Measurements from ENCODE around the gene VTI1A. TPM values are rescaled to one million over a fixed set of nuclear protein-coding genes. Genes with fewer than 3 reads are reported as not detected.
A peak's percentile ranks its signal among the peaks of the same experiment; 100 is the strongest.

The VTI1A gene
- total and polyA plus RNA-seq, 9 of the 15 experiments (the other 6 are each of a cell fraction or from before 2014, with no cell fraction given), result 9.3 to 21.4 (median 16.0) TPM

DNA sequence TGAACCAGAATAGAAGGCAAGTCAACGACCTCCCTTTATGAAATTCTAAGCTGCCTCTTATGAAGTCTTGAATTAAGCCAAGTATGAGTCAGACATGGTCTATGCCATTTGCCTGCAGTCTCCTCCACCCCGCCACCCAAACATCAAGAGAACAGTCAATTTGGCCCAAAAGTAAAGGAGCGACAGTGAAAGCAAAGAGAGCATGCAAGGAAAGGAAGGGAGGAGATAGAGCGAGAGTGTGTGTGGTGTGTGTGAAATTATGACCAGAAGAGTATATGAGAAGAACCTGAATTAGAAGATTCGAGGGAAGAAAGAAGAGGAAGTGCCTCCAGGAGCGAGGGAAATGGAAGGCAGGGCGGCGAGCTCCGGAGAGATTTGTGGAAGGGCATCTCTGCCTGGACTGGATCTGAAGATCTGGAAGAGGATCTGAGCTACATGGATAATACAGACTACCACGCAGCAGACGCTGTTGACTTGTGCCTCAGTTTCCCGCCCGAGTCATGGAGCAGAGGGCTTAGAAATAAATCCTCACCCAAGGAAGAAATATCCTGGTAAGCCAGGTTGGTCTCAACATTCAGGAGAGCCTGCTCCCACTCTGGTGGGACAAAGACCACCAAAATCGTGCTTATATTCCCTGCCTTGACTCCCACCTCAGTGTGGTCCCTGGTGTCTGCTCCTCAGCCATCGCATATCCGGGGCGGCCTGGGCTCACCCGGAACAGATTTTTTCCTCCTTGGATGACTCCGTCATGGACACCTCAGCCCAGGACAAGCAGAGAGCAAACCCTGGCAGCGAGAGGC lies 760 bp upstream of the VTI1A start:
- H4K20me1 ChIP-seq (replicated peaks; ENCODE audit: control insufficient read depth, insufficient read depth, low read length), result no peaks in the 10 kb centered on the region
- H2AFZ ChIP-seq (ENCODE audit: low read depth, low read length), result peak overlapping the region; percentile 98
- intact Hi-C loops (cut with micrococcal nuclease) (no loop called here), in situ Hi-C loops (cut with MboI) (loop anchor here (10.0 kb wide), 2 partner anchors 121 to 271 kb away; no protein-coding TSS in a partner anchor)
- no peaks in the 10 kb centered on the region for H3K9me1 ChIP-seq (ENCODE audit: control insufficient read depth, insufficient read depth, low read length)
- no peaks in the 10 kb centered on the region for H3K9me3 ChIP-seq (replicated peaks; ENCODE audit: control insufficient read depth, insufficient read depth, low read depth, low read length)
- H3K9ac ChIP-seq (ENCODE audit: insufficient read depth in 1 of 2, low read depth in 2 of 2, low read length in 2 of 2), result peak overlapping the region; percentile 94 to 100
- WGBS (ENCODE audit: insufficient coverage, low coverage, missing lambda C conversion rate), result 2% methylated on average over 17 of the region's 20 CpGs
- FAIRE-seq (peak; percentile 26), ATAC-seq (peak; percentile 40), DNase-seq (ENCODE audit: extremely low read depth in 1 of 4, low spot score in 3 of 4) (peak in 2 of 4 experiments; percentile 12 to 17)
- H3K4me3 ChIP-seq, result peak overlapping the region; percentile 73
- H3K27me3 ChIP-seq (ENCODE audit: control insufficient read depth in 2 of 2, insufficient read depth in 2 of 2, low read length in 2 of 2), result no peaks in the 10 kb centered on the region
- peaks cover 41% of the 10 kb centered on the region for H3K79me2 ChIP-seq (ENCODE audit: control insufficient read depth, insufficient read depth, low read length)
- peak overlapping the region; percentile 97 for H3K27ac ChIP-seq (ENCODE audit: extremely low read depth, low read depth, low read length)
- H3K4me1 ChIP-seq (replicated peaks in 1 of 2; ENCODE audit: control insufficient read depth in 2 of 2, insufficient read depth in 2 of 2, low read length in 2 of 2), result peaks cover 0 to 5% of the 10 kb centered on the region in 2 experiments; a peak in 2 of 5 replicates
- ChIA-PET CTCF (ENCODE audit: low intra/inter-chr PET ratio) (interaction anchor here (0.6 kb wide), 1 partner anchor 718 kb away, joined by 3 read pairs; no protein-coding TSS in a partner anchor), POLR2A (interaction anchor here (0.6 to 1.5 kb wide), 5 partner anchors 14 to 231 kb away, joined by 3 read pairs; no protein-coding TSS in a partner anchor)
- H3K36me3 ChIP-seq (ENCODE audit: control insufficient read depth, insufficient read depth, low read length), result peaks cover 53% of the 10 kb centered on the region
- peak overlapping the region; percentile 96 for H3K4me2 ChIP-seq (ENCODE audit: insufficient read depth, low read length)
- BruUV-seq (replicated peaks), result no TSS peak
- TF ChIP-seq BCOR (IDR thresholded peaks at IDR 0.05), result peak; percentile 45; the same call in 1 of the 2 replicates
- TF ChIP-seq SMARCA4 (IDR thresholded peaks at IDR 0.05), result 0 out of 2 replicates have a peak, but pooled peaks have one; percentile 22
- TF ChIP-seq ETV5 (CRISPR knock-in tag; IDR thresholded peaks at IDR 0.05; ENCODE audit: low read depth), result 0 out of 2 replicates have a peak, but pooled peaks have one; percentile 25
- TF ChIP-seq, protein P1, sequence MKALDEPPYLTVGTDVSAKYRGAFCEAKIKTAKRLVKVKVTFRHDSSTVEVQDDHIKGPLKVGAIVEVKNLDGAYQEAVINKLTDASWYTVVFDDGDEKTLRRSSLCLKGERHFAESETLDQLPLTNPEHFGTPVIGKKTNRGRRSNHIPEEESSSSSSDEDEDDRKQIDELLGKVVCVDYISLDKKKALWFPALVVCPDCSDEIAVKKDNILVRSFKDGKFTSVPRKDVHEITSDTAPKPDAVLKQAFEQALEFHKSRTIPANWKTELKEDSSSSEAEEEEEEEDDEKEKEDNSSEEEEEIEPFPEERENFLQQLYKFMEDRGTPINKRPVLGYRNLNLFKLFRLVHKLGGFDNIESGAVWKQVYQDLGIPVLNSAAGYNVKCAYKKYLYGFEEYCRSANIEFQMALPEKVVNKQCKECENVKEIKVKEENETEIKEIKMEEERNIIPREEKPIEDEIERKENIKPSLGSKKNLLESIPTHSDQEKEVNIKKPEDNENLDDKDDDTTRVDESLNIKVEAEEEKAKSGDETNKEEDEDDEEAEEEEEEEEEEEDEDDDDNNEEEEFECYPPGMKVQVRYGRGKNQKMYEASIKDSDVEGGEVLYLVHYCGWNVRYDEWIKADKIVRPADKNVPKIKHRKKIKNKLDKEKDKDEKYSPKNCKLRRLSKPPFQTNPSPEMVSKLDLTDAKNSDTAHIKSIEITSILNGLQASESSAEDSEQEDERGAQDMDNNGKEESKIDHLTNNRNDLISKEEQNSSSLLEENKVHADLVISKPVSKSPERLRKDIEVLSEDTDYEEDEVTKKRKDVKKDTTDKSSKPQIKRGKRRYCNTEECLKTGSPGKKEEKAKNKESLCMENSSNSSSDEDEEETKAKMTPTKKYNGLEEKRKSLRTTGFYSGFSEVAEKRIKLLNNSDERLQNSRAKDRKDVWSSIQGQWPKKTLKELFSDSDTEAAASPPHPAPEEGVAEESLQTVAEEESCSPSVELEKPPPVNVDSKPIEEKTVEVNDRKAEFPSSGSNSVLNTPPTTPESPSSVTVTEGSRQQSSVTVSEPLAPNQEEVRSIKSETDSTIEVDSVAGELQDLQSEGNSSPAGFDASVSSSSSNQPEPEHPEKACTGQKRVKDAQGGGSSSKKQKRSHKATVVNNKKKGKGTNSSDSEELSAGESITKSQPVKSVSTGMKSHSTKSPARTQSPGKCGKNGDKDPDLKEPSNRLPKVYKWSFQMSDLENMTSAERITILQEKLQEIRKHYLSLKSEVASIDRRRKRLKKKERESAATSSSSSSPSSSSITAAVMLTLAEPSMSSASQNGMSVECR (CRISPR knock-in tag; IDR thresholded peaks at IDR 0.05), result peak; percentile 48; the same call in 1 of the 2 replicates
- no peak for TF ChIP-seq EZH2 (IDR thresholded peaks at IDR 0.05; ENCODE audit: borderline replicate concordance, low read depth, low read length)
- no peak for TF ChIP-seq HNRNPLL (IDR thresholded peaks at IDR 0.05; ENCODE audit: low read depth, low read length, poor library complexity, severe bottlenecking)
- TF ChIP-seq, protein P2, sequence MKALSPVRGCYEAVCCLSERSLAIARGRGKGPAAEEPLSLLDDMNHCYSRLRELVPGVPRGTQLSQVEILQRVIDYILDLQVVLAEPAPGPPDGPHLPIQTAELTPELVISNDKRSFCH (CRISPR knock-in tag; IDR thresholded peaks at IDR 0.05), result no peak
- TF ChIP-seq, protein P2 (tag; IDR thresholded peaks at IDR 0.05), result 0 out of 2 replicates have a peak, but pooled peaks have one; percentile 6
- TF ChIP-seq POLR2B (IDR thresholded peaks at IDR 0.05; ENCODE audit: low read depth, partially characterized antibody), result peak; percentile 70
- TF ChIP-seq, protein P3, sequence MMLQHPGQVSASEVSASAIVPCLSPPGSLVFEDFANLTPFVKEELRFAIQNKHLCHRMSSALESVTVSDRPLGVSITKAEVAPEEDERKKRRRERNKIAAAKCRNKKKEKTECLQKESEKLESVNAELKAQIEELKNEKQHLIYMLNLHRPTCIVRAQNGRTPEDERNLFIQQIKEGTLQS (IDR thresholded peaks at IDR 0.05), result 0 out of 2 replicates have a peak, but pooled peaks have one; percentile 33
- TF ChIP-seq, protein P3 (CRISPR knock-in tag; conservative IDR thresholded peaks at IDR 0.05), result no peak
- no peak for TF ChIP-seq HMG20B (CRISPR knock-in tag; IDR thresholded peaks at IDR 0.05)

Measured in K562 (cell line).